ENCODE results near the gene CCDC93.

GRCh38 chr2:117977696-117978095 is 36.2 kb downstream of the CCDC93 start:
- TF ChIP-seq CTCF (IDR thresholded peaks at IDR 0.05) (no peak), REST (IDR thresholded peaks at IDR 0.05; ENCODE audit: insufficient read depth in 1 of 2, low read depth in 2 of 2, low read length in 1 of 2) (no peak), POLR2AphosphoS5 (IDR thresholded peaks at IDR 0.05; ENCODE audit: low read depth, low read length) (no peak)
